CD14-positive monocyte (primary cell): ENCODE data around the gene KLF2. TPM values are rescaled to one million over a fixed set of nuclear protein-coding genes. Genes with fewer than 3 reads are reported as not detected.

ENCODE experiments used
- DNase-seq, 3 donors: peaks; one replicate each; pipeline ENCODE4 v3.0.0-alpha.2; 2011 to 2022
- H2AFZ ChIP-seq: 2 replicates; pipeline ENCODE4 v1.6.0; 2012; ENCODE audit warnings: mild to moderate bottlenecking, low read depth, low read length, inconsistent platforms; ENCODE audit not compliant: insufficient read depth, poor library complexity, severe bottlenecking
- H3K27ac ChIP-seq, 2 donors: 1 replicate in 1 of 2; 2 replicates in 1 of 2; pipeline ENCODE4 v1.5.1; 2012 to 2013; ENCODE audit warnings: low read length in 2 of 2, control low read depth in 1 of 2, inconsistent platforms in 1 of 2, low read depth in 1 of 2, mild to moderate bottlenecking in 1 of 2
- H3K27me3 ChIP-seq, 2 donors: one replicate each; pipeline versions ENCODE4 v1.6.0 to v1.6.1; 2011 to 2013; ENCODE audit warnings: low read length in 2 of 2; ENCODE audit not compliant: control insufficient read depth in 2 of 2, insufficient read depth in 2 of 2
- H3K36me3 ChIP-seq, 2 donors: replicated peaks in 1 of 2; 1 replicate in 1 of 2; 2 replicates in 1 of 2; pipeline versions ENCODE4 v1.5.1 to v1.6.1; 2012 to 2013; ENCODE audit warnings: low read length in 2 of 2, control low read depth in 1 of 2, inconsistent platforms in 1 of 2, mild to moderate bottlenecking in 1 of 2; ENCODE audit not compliant: insufficient read depth in 2 of 2, control insufficient read depth in 1 of 2
- H3K4me1 ChIP-seq, 2 donors: 1 replicate in 1 of 2; 2 replicates in 1 of 2; pipeline versions ENCODE4 v1.5.1 to v1.6.1; 2012 to 2013; ENCODE audit warnings: low read length in 2 of 2, control low read depth in 1 of 2, inconsistent platforms in 1 of 2, mild to moderate bottlenecking in 1 of 2, moderate library complexity in 1 of 2; ENCODE audit not compliant: insufficient read depth in 2 of 2, control insufficient read depth in 1 of 2
- H3K4me2 ChIP-seq: replicated peaks from 2 replicates; pipeline ENCODE3; 2012; ENCODE audit warnings: low read length, moderate library complexity, mild to moderate bottlenecking; ENCODE audit not compliant: poor library complexity, severe bottlenecking; ENCODE audit errors: extremely low read depth
- H3K4me3 ChIP-seq, 3 experiments: fragments of 200-600 bp in 1 of 3; sonication (generic) in 1 of 3; replicated peaks in 1 of 3; 1 replicate in 2 of 3; 2 replicates in 1 of 3; pipeline ENCODE4 v1.5.1; 2011 to 2013; ENCODE audit warnings: low read length in 3 of 3, mild to moderate bottlenecking in 3 of 3, control low read depth in 2 of 3, low read depth in 2 of 3, inconsistent platforms in 1 of 3, moderate library complexity in 1 of 3
- H3K79me2 ChIP-seq: 2 replicates; pipeline ENCODE4 v1.6.0; 2012; ENCODE audit warnings: mild to moderate bottlenecking, control low read depth, inconsistent platforms, low read length, moderate library complexity; ENCODE audit not compliant: insufficient read depth
- H3K9ac ChIP-seq: 2 replicates; pipeline ENCODE4 v1.6.0; 2017; ENCODE audit warnings: low read length, mild to moderate bottlenecking; ENCODE audit not compliant: insufficient read depth, poor library complexity, severe bottlenecking
- H3K9me3 ChIP-seq, 2 donors: replicated peaks in 1 of 2; 1 replicate in 1 of 2; 2 replicates in 1 of 2; pipeline versions ENCODE4 v1.5.1 to v1.6.1; 2012 to 2013; ENCODE audit warnings: low read length in 2 of 2, control low read depth in 1 of 2; ENCODE audit not compliant: control insufficient read depth in 1 of 2, insufficient read depth in 1 of 2
- H4K20me1 ChIP-seq: 2 replicates; pipeline ENCODE4 v1.6.0; 2012; ENCODE audit warnings: mild to moderate bottlenecking, low read length, control low read depth, moderate library complexity; ENCODE audit not compliant: insufficient read depth
- H3K27ac Mint-ChIP-seq, 7 donors: one replicate each; pipeline ENCODE4 v1.8.0; 2020; ENCODE audit warnings: mild to moderate bottlenecking in 7 of 7, mixed read lengths in 7 of 7, moderate library complexity in 6 of 7, inconsistent platforms in 2 of 7
- H3K27me3 Mint-ChIP-seq, 3 donors: one replicate each; pipeline ENCODE4 v1.8.0; 2021 to 2022; ENCODE audit warnings: low read depth in 3 of 3, mild to moderate bottlenecking in 3 of 3, mixed read lengths in 3 of 3, moderate library complexity in 3 of 3, inconsistent platforms in 1 of 3
- H3K36me3 Mint-ChIP-seq, 2 donors: one replicate each; pipeline ENCODE4 v1.8.0; 2020; ENCODE audit warnings: mixed read lengths in 2 of 2, inconsistent platforms in 1 of 2, mild to moderate bottlenecking in 1 of 2
- H3K4me1 Mint-ChIP-seq: one replicate; pipeline ENCODE4 v1.8.0; 2020; ENCODE audit warnings: mild to moderate bottlenecking, mixed read lengths
- H3K4me3 Mint-ChIP-seq, 2 donors: one replicate each; pipeline ENCODE4 v1.8.0; 2020; ENCODE audit warnings: mild to moderate bottlenecking in 2 of 2, mixed read lengths in 2 of 2, moderate library complexity in 1 of 2
- H3K9me3 Mint-ChIP-seq, 7 donors: one replicate each; pipeline ENCODE4 v1.8.0; 2020 to 2022; ENCODE audit warnings: mixed read lengths in 7 of 7, mild to moderate bottlenecking in 6 of 7, moderate library complexity in 6 of 7, inconsistent platforms in 2 of 7
- CTCF ChIP-seq: fragments of 200-600 bp; IDR thresholded peaks from one replicate; pipeline ENCODE4 v1.8.0; 2022; ENCODE audit warnings: antibody characterized with exemption, mild to moderate bottlenecking
- WGBS: methylation state at CpG from one replicate; pipeline ENCODE4 v1.1.5; 2013; ENCODE audit warnings: missing lambda C conversion rate; ENCODE audit not compliant: insufficient coverage; 5-methylcytosine and 5-hydroxymethylcytosine counted together
- intact Hi-C, 2 donors: fragments of 100-400 bp; cut with micrococcal nuclease; formaldehyde crosslinking; loops; one replicate each; pipeline versions ENCODE4 v1.15.0 to v1.15.1; 2023
- polyA plus RNA-seq, 3 donors: library from polyadenylated mRNA; depleted of rRNA in 1 of 3; unstranded in 2 of 3; stranded (reverse) in 1 of 3; fragments of 300-500 nt in 2 of 3; fragments of >200 nt in 1 of 3; fragmentation: Illumina TruSeq in 2 of 3; gene quantifications; 1 replicate in 2 of 3; 2 replicates in 1 of 3; pipeline ENCODE4 v1.2.3, GENCODE V29; 2012 to 2021

KLF2 gene
- polyA plus RNA-seq, 3 donors: 34.0 to 331 (median 51.4) TPM

GRCh38 chr19:16335226-16335625, 10.6 kb downstream of the KLF2 start:
- H3K27ac ChIP-seq: no peak overlapping the region

GRCh38 chr19:16336571-16336970, 11.9 kb downstream of the KLF2 start:
- Histone ChIP-seq H3K4me2 (no peak overlapping the region), H2AFZ (no peak overlapping the region), H3K79me2 (no peaks in the 10 kb centered on the region), H3K4me1 (peaks cover 34 to 55% of the 10 kb centered on the region in 2 donors), H3K27ac (no peak overlapping the region), H3K27me3 (no peaks in the 10 kb centered on the region), H3K9me3 (no peaks in the 10 kb centered on the region), H3K4me3 (no peak overlapping the region), H4K20me1 (no peaks in the 10 kb centered on the region), H3K36me3 (no peaks in the 10 kb centered on the region), H3K9ac (no peak overlapping the region)
- Mint-ChIP-seq H3K4me1 (peaks cover 41% of the 10 kb centered on the region), H3K4me3 (peak overlapping the region in 1 of 2 donors; percentile 21), H3K27me3 (peaks cover 5 to 6% (median 6%) of the 10 kb centered on the region in 3 donors), H3K27ac (no peak overlapping the region), H3K9me3 (no peaks in the 10 kb centered on the region), H3K36me3 (peaks cover 2 to 5% of the 10 kb centered on the region in 2 donors)
- 100% methylated on average over 1 of the region's 4 CpGs for WGBS
- TF ChIP-seq CTCF: no peak
- no peak for DNase-seq
- intact Hi-C loops: no loop called here

More at GRCh38 chr19:16335226-16335625, 10.6 kb downstream of the KLF2 start:
- Mint-ChIP-seq H3K27ac (peak overlapping the region in 1 of 7 donors; percentile 45), H3K4me1 (peaks cover 46% of the 10 kb centered on the region), H3K36me3 (peaks cover 4 to 5% of the 10 kb centered on the region in 2 donors), H3K27me3 (peaks cover 5 to 6% (median 6%) of the 10 kb centered on the region in 3 donors), H3K9me3 (no peaks in the 10 kb centered on the region), H3K4me3 (no peak overlapping the region)
- H3K9ac ChIP-seq: no peak overlapping the region
- no peak overlapping the region for H3K4me3 ChIP-seq
- no peaks in the 10 kb centered on the region for H3K36me3 ChIP-seq
- H3K4me1 ChIP-seq: peaks cover 40 to 51% of the 10 kb centered on the region in 2 donors
- no peaks in the 10 kb centered on the region for H3K9me3 ChIP-seq
- no peaks in the 10 kb centered on the region for H3K79me2 ChIP-seq
- intact Hi-C loops: no loop called here
- no peak for TF ChIP-seq CTCF
- no peak overlapping the region for H2AFZ ChIP-seq
- no peak overlapping the region for H3K4me2 ChIP-seq
- no peak for DNase-seq
- H4K20me1 ChIP-seq: no peaks in the 10 kb centered on the region
- no peaks in the 10 kb centered on the region for H3K27me3 ChIP-seq
- WGBS: 100% methylated on average over 5 of the region's 20 CpGs
